Mesodermal cell (in vitro differentiated cells): ENCODE data around the gene IRF8.

ENCODE experiments used
- H3K27ac ChIP-seq: 2 replicates; pipeline ENCODE4 v1.7.0; 2013; ENCODE audit warnings: mild to moderate bottlenecking, low read depth, low read length, moderate library complexity; ENCODE audit not compliant: severe bottlenecking
- H3K36me3 ChIP-seq: 2 replicates; pipeline ENCODE4 v1.7.1; 2013; ENCODE audit warnings: mild to moderate bottlenecking, low read length, moderate library complexity; ENCODE audit not compliant: control insufficient read depth, insufficient read depth
- H3K4me1 ChIP-seq: one replicate; pipeline ENCODE4 v1.7.1; 2013; ENCODE audit warnings: mild to moderate bottlenecking, low read length; ENCODE audit not compliant: insufficient read depth, control insufficient read depth, poor library complexity, severe bottlenecking
- H3K4me3 ChIP-seq: 2 replicates; pipeline ENCODE4 v1.7.0; 2013; ENCODE audit warnings: low read length, control low read depth, mild to moderate bottlenecking; ENCODE audit not compliant: insufficient read depth, poor library complexity, severe bottlenecking; ENCODE audit errors: extremely low read depth
- H3K9me3 ChIP-seq: 2 replicates; pipeline ENCODE4 v1.7.1; 2013; ENCODE audit warnings: mild to moderate bottlenecking, low read length, moderate library complexity; ENCODE audit not compliant: control insufficient read depth
- WGBS, 2 experiments: methylation state at CpG; one replicate each; pipeline ENCODE4 v1.1.5; 2013; ENCODE audit warnings: missing lambda C conversion rate in 2 of 2; ENCODE audit not compliant: insufficient coverage in 2 of 2; 5-methylcytosine and 5-hydroxymethylcytosine counted together

IRF8 gene

GRCh38 chr16:85927959-85928358 is 29.0 kb downstream of the IRF8 start:
- Histone ChIP-seq H3K36me3 (no peaks in the 10 kb centered on the region), H3K9me3 (no peaks in the 10 kb centered on the region), H3K27ac (no peak overlapping the region), H3K4me3 (no peak overlapping the region), H3K4me1 (peaks cover 17% of the 10 kb centered on the region)
- WGBS, 2 experiments: 81 to 88% methylated on average over 4 of the region's 7 CpGs

DNA sequence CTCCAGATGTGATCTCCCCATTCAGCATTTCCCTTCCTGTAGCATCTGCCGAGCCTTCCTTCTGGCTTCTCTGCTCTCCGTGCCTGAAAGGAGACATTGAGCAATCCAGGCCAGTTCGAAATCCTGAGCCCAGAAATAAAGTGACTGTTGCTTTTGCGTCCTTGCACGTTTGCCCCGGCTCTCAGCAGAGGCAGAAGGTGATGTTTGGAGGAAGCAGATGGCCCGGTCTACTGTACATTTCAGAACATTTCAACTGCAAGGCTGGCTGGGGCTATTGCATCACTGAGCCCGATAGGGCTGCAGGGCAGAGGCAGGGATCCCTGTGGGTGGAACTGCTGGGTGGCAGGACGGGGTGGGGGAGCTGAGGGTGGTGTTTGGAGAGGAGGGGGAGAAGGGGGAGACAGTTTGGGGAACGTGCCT is 29.4 kb downstream of the IRF8 start:
- no peak overlapping the region for H3K4me3 ChIP-seq
- whole genome bisulfite sequencing, 2 experiments: 85 to 88% methylated on average over 10 of the region's 10 CpGs
- H3K9me3 ChIP-seq: no peaks in the 10 kb centered on the region
- peaks cover 13% of the 10 kb centered on the region for H3K4me1 ChIP-seq
- no peak overlapping the region for H3K27ac ChIP-seq
- no peaks in the 10 kb centered on the region for H3K36me3 ChIP-seq

GRCh38 chr16:85929259-85929721 is 30.3 kb downstream of the IRF8 start:
- Histone ChIP-seq H3K4me1 (peaks cover 6% of the 10 kb centered on the region), H3K36me3 (no peaks in the 10 kb centered on the region), H3K9me3 (no peaks in the 10 kb centered on the region), H3K27ac (no peak overlapping the region), H3K4me3 (no peak overlapping the region)
- 87 to 91% methylated on average over 16 of the region's 16 CpGs for WGBS, 2 experiments

GRCh38 chr16:85930301-85930700 is 31.3 kb downstream of the IRF8 start:
- WGBS, 2 experiments: 85 to 93% methylated on average over 11 to 15 of the region's 15 CpGs
- no peak overlapping the region for H3K4me3 ChIP-seq
- H3K27ac ChIP-seq: no peak overlapping the region
- H3K4me1 ChIP-seq: peaks cover 6% of the 10 kb centered on the region
- H3K9me3 ChIP-seq: no peaks in the 10 kb centered on the region
- no peaks in the 10 kb centered on the region for H3K36me3 ChIP-seq

DNA sequence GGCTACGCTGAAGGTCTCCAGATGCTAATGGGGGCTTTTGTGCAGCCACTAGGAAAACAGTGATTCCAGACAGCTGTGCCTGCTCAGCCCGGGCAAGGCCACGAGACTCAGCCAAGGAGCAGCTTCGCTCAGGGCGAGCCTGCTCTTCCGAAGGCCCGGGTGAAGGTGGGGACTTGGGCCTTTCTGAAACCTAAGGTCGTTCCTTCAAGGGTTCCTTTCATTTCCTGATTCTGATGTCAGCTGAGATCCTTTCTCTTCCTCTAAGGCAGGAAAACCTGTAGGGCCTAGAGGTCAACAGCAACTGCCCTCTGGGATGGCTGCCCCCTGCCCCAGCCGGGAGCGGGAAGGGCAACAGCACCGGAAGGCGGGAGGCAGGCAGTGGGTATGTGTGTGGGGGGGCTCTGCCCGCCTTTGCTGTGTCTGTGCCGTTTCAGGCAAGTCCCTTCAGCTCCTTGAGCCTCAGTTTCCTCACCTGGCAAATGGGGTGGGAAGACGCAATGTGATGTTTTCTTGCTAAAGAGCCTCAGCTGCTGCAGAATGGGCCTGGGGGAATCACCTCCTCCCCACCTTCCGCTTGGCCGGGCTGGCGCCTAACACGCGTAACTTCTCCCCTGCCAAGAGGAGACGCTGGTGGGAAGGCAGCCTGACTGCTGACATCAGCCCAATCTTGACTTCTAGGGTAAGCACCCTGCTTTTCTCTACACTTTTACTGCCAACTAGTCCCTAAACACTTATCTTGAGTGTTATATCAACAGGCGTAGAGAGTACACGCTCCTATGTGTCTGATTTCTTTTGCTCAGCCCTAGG is 32.8 kb downstream of the IRF8 start:
- Histone ChIP-seq H3K4me1 (peaks cover 6% of the 10 kb centered on the region), H3K9me3 (no peaks in the 10 kb centered on the region), H3K4me3 (no peak overlapping the region), H3K36me3 (no peaks in the 10 kb centered on the region), H3K27ac (no peak overlapping the region)
- WGBS, 2 experiments: 84 to 95% methylated on average over 19 of the region's 23 CpGs

DNA sequence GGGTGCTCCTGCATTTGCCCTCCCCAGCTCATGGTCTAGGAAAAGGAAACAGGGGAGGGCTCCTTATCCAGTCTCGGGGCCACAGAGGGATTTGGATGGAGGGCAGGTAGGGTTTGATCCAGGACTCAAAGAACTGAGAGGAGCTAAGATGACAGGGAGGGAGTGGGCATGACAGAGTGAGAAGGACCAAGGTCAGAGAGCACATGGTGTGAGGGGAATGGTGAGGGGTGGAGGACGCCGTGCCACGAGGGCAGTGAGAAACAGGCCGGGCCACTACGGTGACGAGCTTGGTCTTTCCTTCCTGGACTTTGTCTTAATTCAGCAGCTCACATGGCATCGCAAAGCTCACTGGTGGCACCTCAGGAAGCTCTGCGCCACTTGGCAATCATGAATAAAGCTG is 35.2 kb downstream of the IRF8 start:
- Histone ChIP-seq H3K4me3 (no peak overlapping the region), H3K27ac (no peak overlapping the region), H3K36me3 (no peaks in the 10 kb centered on the region), H3K9me3 (no peaks in the 10 kb centered on the region), H3K4me1 (no peaks in the 10 kb centered on the region)
- WGBS, 2 experiments: 86 to 90% methylated on average over 9 of the region's 9 CpGs

- Histone ChIP-seq H3K4me3 (no peak overlapping the region), H3K27ac (no peak overlapping the region), H3K4me1 (no peaks in the 10 kb centered on the region), H3K36me3 (no peaks in the 10 kb centered on the region), H3K9me3 (no peaks in the 10 kb centered on the region)
- whole genome bisulfite sequencing, 2 experiments: 82 to 90% methylated on average over 7 to 10 of the region's 13 CpGs
Observed at GRCh38 chr16:85935391-85935973, 36.5 kb downstream of the IRF8 start.

DNA sequence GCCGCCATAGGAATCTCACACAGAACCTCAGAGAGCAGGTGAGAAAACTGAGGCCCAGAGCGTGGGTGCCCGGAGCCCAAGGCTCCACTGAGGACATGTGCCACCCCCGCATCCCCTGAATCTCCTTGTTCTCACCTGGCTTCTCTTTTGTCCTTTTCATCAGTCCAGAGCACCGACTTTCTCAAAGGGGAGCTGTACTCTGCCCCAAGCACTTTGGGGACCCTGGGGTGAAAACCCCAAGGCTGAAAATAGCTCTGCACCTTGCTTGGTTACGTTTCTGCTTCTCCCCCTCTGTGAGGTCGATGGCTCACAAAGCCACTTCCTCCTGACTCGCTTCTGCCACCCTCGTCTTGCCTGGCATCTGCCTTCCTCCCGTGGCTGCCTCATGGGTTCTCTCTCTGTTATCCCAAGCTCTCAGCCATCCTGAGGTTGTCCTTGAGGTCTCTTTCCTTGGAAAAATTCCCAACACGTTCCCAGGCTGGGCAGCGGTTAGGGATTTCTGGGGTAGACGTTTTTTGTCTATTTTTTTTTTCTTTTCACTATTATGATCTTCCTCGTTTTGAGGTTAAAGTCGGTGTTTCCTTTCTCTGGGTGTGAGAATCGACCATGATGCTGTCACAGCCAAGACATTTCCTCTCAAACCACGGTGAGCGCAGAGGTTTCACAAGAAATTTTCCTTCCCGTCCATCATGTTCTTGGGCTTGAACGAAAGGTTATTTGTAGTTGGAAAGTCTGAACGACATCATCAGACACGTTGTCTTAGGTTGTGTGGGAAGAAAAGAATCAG is 37.2 kb downstream of the IRF8 start:
- H3K4me1 ChIP-seq: no peaks in the 10 kb centered on the region
- no peak overlapping the region for H3K4me3 ChIP-seq
- WGBS, 2 experiments: 87 to 92% methylated on average over 19 to 20 of the region's 22 CpGs
- H3K36me3 ChIP-seq: no peaks in the 10 kb centered on the region
- no peaks in the 10 kb centered on the region for H3K9me3 ChIP-seq
- no peak overlapping the region for H3K27ac ChIP-seq

DNA sequence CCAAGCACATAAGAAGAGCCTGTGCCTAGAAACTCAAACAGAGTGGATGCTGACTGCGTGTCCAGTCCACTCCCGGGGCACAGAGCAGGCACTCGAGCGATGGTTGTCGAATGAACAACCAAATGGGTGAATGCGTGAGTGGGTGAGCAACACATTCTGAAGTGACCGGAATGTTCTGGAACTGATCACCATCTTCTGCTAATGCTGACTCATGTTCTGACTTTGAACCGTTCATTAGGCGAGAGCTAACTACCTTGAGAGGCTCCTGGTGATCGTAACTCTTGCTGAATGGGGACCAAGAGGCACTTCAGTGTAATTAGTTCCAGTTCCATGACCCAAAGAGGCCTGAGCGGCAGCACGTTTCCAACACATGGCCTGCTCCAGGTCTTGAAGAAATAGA is 37.9 kb downstream of the IRF8 start:
- no peaks in the 10 kb centered on the region for H3K4me1 ChIP-seq
- WGBS, 2 experiments: 94 to 96% methylated on average over 12 of the region's 12 CpGs
- H3K27ac ChIP-seq: no peak overlapping the region
- H3K9me3 ChIP-seq: no peaks in the 10 kb centered on the region
- no peak overlapping the region for H3K4me3 ChIP-seq
- no peaks in the 10 kb centered on the region for H3K36me3 ChIP-seq

GRCh38 chr16:85940214-85940613 is 41.3 kb downstream of the IRF8 start:
- no peaks in the 10 kb centered on the region for H3K4me1 ChIP-seq
- no peaks in the 10 kb centered on the region for H3K9me3 ChIP-seq
- 91 to 94% methylated on average over 3 to 4 of the region's 5 CpGs for WGBS, 2 experiments
- no peak overlapping the region for H3K4me3 ChIP-seq
- no peak overlapping the region for H3K27ac ChIP-seq
- H3K36me3 ChIP-seq: no peaks in the 10 kb centered on the region
